Endothelial cell of umbilical vein (primary cell): ENCODE data around the gene FILIP1.

Experiments
- CTCF ChIP-seq, 2 donors: IDR thresholded peaks; 1 replicate in 1 of 2; 2 replicates in 1 of 2; pipeline ENCODE4 v1.5.1; 2011; ENCODE audit warnings: low read length in 2 of 2, mild to moderate bottlenecking in 2 of 2, moderate library complexity in 2 of 2, control low read depth in 1 of 2, inconsistent platforms in 1 of 2, low read depth in 1 of 2; ENCODE audit not compliant: insufficient read depth in 1 of 2; ENCODE audit errors: extremely low read depth in 1 of 2
- EZH2 ChIP-seq: IDR thresholded peaks from 2 replicates; pipeline ENCODE4 v1.6.1; 2012; ENCODE audit warnings: borderline replicate concordance, low read depth, mild to moderate bottlenecking, moderate library complexity, low read length, inconsistent platforms; ENCODE audit not compliant: severe bottlenecking
- FOS ChIP-seq: IDR thresholded peaks from 2 replicates; pipeline ENCODE4 v1.6.1; 2011; ENCODE audit warnings: mild to moderate bottlenecking, low read length, moderate library complexity, borderline replicate concordance; ENCODE audit not compliant: insufficient read depth
- JUN ChIP-seq: IDR thresholded peaks from 2 replicates; pipeline ENCODE4 v1.6.1; 2011; ENCODE audit warnings: borderline replicate concordance, low read depth; ENCODE audit not compliant: insufficient read length, insufficient read depth
- MYC ChIP-seq: IDR thresholded peaks from one replicate; pipeline ENCODE4 v1.6.1; 2011; ENCODE audit warnings: mild to moderate bottlenecking, low read depth, low read length
- POLR2A ChIP-seq: IDR thresholded peaks from 2 replicates; pipeline ENCODE4 v1.6.1; 2012; ENCODE audit warnings: low read depth, mild to moderate bottlenecking, control low read depth, low read length
- POLR2AphosphoS5 ChIP-seq: IDR thresholded peaks from 2 replicates; pipeline ENCODE4 v1.6.1; 2012; ENCODE audit warnings: low read depth, mild to moderate bottlenecking, control low read depth, low read length, moderate library complexity; ENCODE audit not compliant: insufficient read depth

GRCh38 chr6:75498862-75499261, 5.3 kb upstream of the FILIP1 start:
- TF ChIP-seq CTCF (IDR thresholded peaks at IDR 0.05; ENCODE audit: extremely low read depth in 1 of 2, insufficient read depth in 1 of 2, low read depth in 1 of 2, low read length in 2 of 2) (no peak), POLR2A (no peak), EZH2 (no peak), POLR2AphosphoS5 (peak; percentile 35), MYC (no peak), FOS (no peak), JUN (no peak)
